Testis (tissue), 2 donors: ENCODE results near the gene EDARADD.

ENCODE experiments used
- CTCF ChIP-seq, 3 experiments: fragments of 450-650 bp in 2 of 3; fragments of 200-600 bp in 1 of 3; sonication (generic) in 1 of 3; IDR thresholded peaks; one replicate each; pipeline ENCODE4 v1.5.1; 2016 to 2019; ENCODE audit warnings: antibody characterized with exemption in 3 of 3, mild to moderate bottlenecking in 2 of 3, moderate library complexity in 1 of 3
- POLR2A ChIP-seq: fragments of 450-650 bp; IDR thresholded peaks from one replicate; pipeline ENCODE4 v1.6.1; 2017; ENCODE audit warnings: antibody characterized with exemption, mild to moderate bottlenecking, moderate library complexity

- TF ChIP-seq CTCF (IDR thresholded peaks at IDR 0.05) (no peak), POLR2A (no peak)
Measured at GRCh38 chr1:236480758-236481436, 86.8 kb downstream of the EDARADD start.
